Retinal pigment epithelial cell (primary cell): ENCODE data around the gene SCAF11.

Experiments used
- DNase-seq: peaks from one replicate; pipeline ENCODE4 v3.0.0-alpha.2; 2010; ENCODE audit warnings: low read depth
- H3K4me3 ChIP-seq: 2 replicates; pipeline ENCODE4 v1.5.1; 2011; ENCODE audit warnings: mild to moderate bottlenecking, low read length, control low read depth, moderate library complexity
- TF ChIP-seq, protein P1 (sequence below): conservative IDR thresholded peaks from 2 replicates; pipeline ENCODE4 v1.5.1; 2011; ENCODE audit warnings: low read depth, low read length, control low read depth, inconsistent platforms

SCAF11 gene

DNA sequence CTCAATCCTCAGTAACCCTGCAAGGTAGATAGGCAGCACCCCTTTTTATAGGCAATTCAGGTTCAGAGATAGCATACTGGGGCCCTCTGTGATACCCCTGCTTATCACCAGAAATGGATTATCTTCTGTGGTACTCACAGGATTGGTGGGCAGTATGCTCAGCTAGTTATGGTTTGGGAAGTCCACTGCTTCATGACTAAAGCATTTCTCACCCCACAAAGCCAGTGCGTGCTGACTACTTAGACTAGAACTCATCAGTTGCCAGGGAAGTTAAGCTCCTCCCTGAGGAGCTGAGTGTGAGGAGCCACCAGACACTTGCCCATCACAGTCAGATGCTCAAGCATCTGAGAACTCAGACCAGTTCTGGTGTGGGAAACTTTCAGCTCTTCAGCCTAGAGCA lies 76.3 kb downstream of the SCAF11 start:
- H3K4me3 ChIP-seq: no peak overlapping the region
- peak; percentile 19 for DNase-seq
- TF ChIP-seq, protein P1, sequence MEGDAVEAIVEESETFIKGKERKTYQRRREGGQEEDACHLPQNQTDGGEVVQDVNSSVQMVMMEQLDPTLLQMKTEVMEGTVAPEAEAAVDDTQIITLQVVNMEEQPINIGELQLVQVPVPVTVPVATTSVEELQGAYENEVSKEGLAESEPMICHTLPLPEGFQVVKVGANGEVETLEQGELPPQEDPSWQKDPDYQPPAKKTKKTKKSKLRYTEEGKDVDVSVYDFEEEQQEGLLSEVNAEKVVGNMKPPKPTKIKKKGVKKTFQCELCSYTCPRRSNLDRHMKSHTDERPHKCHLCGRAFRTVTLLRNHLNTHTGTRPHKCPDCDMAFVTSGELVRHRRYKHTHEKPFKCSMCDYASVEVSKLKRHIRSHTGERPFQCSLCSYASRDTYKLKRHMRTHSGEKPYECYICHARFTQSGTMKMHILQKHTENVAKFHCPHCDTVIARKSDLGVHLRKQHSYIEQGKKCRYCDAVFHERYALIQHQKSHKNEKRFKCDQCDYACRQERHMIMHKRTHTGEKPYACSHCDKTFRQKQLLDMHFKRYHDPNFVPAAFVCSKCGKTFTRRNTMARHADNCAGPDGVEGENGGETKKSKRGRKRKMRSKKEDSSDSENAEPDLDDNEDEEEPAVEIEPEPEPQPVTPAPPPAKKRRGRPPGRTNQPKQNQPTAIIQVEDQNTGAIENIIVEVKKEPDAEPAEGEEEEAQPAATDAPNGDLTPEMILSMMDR: no peak

- TF ChIP-seq, protein P1: no peak
Measured at GRCh38 chr12:45913631-45914030, 76.7 kb downstream of the SCAF11 start.

GRCh38 chr12:45912774-45913173 lies 77.6 kb downstream of the SCAF11 start:
- no peak overlapping the region for H3K4me3 ChIP-seq
- DNase-seq: no peak
- TF ChIP-seq, protein P1: no peak

More at GRCh38 chr12:45913631-45914030, 76.7 kb downstream of the SCAF11 start:
- H3K4me3 ChIP-seq: no peak overlapping the region
- no peak for DNase-seq

- TF ChIP-seq, protein P1: no peak
- no peak overlapping the region for H3K4me3 ChIP-seq
Measured at GRCh38 chr12:45909041-45909713, 81.2 kb downstream of the SCAF11 start.

DNA sequence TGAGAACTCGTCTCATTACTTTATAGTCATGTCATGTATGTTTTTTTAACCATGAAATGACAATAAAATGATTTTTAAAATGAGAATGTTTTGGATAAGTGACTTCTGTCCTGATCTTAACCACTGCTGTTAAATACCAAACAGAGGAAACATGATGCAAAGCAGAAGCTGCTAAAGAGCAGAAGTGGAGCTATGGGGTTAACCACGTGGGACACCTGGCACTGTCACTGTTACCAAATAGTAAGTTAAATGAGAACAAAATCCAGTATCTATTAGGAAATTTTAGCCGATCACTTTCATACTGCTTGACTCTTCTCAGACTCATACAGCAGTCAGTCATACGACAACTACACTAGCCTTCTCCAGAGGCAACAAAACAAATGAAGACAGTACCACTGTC lies 82.4 kb downstream of the SCAF11 start:
- TF ChIP-seq, protein P1: no peak
- no peak for DNase-seq
- H3K4me3 ChIP-seq: no peak overlapping the region

More at GRCh38 chr12:45909041-45909713, 81.2 kb downstream of the SCAF11 start:
- no peak for DNase-seq

- TF ChIP-seq, protein P1: no peak
- no peak overlapping the region for H3K4me3 ChIP-seq
- DNase-seq: no peak
Measured at GRCh38 chr12:45898094-45898493, 92.3 kb downstream of the SCAF11 start.

GRCh38 chr12:45895961-45896360 lies 94.4 kb downstream of the SCAF11 start:
- no peak for DNase-seq
- TF ChIP-seq, protein P1: no peak
- no peak overlapping the region for H3K4me3 ChIP-seq
